Stimulated activated CD4-positive, alpha-beta T cell treated with anti-CD3 and anti-CD28 coated beads, Interleukin-15, amount 100 ng/mL, for 1 hour (primary cell): Measurements from ENCODE around the gene AKT2.
A peak's percentile ranks its signal among the peaks of the same experiment; 100 is the strongest.

Experiments used
- DNase-seq, 2 donors: peaks; one replicate each; pipeline ENCODE4 v3.0.0-alpha.2; 2020; ENCODE audit warnings: low read depth in 1 of 2, low spot score in 1 of 2

Gene AKT2

GRCh38 chr19:40238775-40239174, 46.4 kb downstream of the AKT2 start:
- DNase-seq, result no peak

- no peak for DNase-seq
Observed at GRCh38 chr19:40237791-40238190, 47.4 kb downstream of the AKT2 start.

DNA sequence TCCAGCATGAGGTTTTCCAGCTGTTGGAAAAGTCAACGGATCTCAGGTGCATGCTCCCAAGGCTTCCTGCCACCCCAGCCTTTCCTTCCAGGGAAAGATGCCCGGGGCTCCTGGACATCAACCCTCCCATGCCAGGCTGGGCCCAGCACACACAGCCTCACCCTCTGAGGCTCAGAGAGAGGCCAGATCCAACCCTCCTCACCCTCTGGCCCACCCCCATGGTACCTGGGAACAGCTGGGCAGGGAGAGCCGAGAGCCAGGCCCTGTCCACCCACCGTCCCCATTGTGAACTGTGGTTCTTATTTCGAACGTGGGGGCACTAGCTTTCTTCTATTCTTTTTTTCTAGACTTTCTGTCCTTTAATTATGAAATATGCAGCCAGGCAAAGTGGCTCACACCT, 48.8 kb downstream of the AKT2 start:
- no peak for DNase-seq

- DNase-seq, result no peak
Observed at GRCh38 chr19:40236026-40236355, 49.2 kb downstream of the AKT2 start.

DNA sequence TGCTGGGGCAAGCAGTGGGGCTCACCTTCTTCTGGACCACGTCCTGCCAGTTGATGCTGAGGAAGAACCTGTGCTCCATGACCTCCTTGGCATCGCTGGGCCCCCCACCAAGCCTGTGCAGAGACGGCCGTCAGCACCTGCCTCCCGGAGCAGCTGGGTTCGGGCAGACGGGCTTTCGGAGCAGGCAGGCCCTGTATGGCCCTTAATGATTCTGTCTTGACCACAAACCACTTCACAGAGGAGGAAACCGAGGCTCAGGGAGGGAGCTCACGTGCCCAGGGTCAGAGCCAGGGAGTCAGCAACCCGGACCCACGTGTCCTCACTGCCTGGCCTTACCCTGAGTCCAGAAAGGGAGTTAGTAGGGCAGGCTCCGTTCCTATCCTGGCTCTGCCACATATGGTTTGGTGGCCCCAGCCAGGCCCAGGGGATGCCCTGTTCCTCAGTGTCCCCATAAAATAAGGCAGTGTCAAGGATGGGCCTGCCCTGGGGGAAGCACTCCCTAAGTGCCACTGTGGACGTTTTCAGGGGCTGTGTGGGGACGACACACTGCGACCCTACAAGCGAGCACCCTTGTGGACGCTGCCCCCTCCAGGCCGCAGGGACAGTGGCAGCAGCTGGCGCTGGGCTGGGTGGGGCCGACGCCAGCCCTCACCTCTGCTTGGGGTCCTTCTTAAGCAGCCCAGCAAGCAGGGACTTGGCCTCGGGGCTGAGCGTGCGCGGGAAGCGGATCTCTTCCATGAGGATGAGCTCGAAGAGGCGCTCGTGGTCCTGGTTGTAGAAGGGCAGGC, 49.7 kb downstream of the AKT2 start:
- no peak for DNase-seq

DNA sequence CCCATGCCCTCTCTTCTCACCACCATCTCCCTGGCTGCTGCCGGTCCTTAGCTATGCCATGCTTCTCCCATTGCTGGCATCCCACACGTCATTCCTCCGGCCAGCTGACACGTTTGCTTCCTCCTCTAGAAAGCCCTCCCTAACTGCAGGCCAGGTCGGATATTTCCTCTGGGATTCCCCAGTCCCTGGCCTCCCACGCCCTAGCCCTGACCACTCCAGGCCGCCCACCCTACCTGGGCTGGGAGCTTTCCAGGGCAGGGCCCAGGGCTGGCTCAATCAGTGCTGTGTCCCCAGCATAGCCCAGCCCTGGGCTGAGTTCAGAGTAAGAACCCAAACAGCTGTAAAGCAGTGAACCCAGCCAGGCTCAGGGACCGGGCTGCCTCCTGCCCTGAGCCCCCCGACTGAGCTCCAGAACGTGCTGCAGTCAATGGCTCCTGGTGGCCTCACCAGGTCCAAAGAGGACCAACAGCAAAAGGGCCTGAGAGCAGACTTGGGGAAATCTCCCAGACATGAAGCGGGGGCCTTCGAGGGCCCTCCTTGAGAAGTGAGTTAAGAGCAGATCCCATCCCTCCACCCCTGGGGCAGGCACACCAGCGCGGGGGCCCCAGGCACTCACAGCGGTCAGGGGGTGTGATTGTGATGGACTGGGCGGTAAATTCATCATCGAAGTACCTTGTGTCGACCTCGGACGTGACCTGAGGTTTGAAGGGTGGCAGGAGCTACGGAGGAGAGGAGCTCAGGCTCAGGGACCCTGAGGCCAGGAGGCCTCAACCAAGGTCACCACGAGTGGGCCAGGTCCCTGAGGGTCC, 50.5 kb downstream of the AKT2 start:
- no peak for DNase-seq

- DNase-seq, result no peak
Observed at GRCh38 chr19:40233811-40234389, 51.2 kb downstream of the AKT2 start.

GRCh38 chr19:40232949-40233810, 52.0 kb downstream of the AKT2 start:
- DNase-seq, result no peak

GRCh38 chr19:40232479-40232878, 52.7 kb downstream of the AKT2 start:
- DNase-seq, result no peak

DNA sequence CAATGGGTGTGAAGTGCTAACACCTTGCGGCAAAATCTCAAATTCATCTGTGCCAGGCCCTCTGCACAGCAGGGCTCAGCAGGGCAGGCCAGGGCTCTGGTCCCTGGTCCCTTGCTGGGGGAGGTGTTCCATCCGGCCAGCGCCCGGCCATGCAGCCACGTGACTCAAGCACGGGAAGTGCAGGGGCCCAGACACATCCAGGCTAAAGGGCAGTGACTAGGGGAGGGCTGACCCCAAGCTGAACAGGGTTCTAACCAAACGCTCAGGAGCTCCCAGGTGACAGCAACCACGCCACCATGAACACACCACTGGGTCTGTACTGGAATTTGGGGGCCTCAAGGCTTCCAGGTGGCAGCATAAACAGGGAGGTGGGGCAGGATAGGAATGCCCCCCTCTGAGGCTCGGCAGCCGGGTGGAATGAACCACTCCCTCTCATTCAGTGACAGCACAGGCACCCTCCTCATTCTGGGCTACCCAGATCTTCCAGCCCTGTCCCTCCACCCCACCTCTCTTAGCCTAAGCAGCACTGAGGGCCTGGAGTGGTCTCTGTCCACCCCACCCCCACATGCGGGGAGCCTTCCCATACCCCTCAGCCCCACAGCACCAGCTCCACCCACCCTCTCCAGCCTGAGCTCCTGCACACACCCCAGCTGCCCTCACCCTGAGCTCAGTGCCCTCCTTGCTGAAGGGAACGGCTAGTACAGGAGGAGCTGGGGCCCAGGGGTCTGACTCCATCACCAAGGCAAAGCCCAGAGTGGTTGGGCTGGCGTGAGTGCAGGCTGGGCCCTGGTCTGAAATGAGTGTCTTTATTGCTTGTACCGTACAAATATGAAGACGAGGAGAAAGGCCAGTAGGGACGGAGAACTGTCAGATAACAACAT, 53.4 kb downstream of the AKT2 start:
- no peak for DNase-seq

DNA sequence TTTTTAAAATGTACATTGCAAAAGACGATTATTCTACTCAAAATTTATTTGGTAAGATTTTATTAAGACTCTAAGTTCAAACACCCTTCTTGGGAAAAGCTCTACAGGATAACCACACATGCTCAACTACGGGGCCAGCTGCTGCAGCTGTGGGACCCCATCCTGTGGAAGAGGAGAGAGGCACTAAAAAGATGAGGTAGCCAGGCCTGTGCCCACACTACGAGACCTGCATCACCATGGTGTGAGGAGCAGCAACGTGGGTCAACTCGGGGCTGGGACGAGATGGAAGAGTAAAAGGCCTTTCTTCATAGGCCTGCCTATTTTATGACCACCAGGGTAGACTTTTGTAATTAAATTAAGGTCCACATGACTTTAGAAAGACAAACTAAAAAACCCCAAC, 54.1 kb downstream of the AKT2 start:
- DNase-seq, result no peak

GRCh38 chr19:40229926-40230417, 55.2 kb downstream of the AKT2 start:
- DNase-seq, result no peak

- DNase-seq, result no peak
Observed at GRCh38 chr19:40229484-40229883, 55.7 kb downstream of the AKT2 start.

- no peak for DNase-seq
Observed at GRCh38 chr19:40228863-40229262, 56.3 kb downstream of the AKT2 start.

- no peak for DNase-seq
Observed at GRCh38 chr19:40228346-40228745, 56.8 kb downstream of the AKT2 start.

GRCh38 chr19:40225440-40226305, 59.5 kb downstream of the AKT2 start:
- no peak for DNase-seq

- no peak for DNase-seq
Observed at GRCh38 chr19:40224342-40225150, 60.6 kb downstream of the AKT2 start.

- peak in 1 of 2 donors; percentile 16 for DNase-seq
Observed at GRCh38 chr19:40223135-40223822, 61.9 kb downstream of the AKT2 start.
